Upper lobe of left lung (tissue), 6 donors: Measurements from ENCODE around the gene CCDC12. TPM values are rescaled to one million over a fixed set of nuclear protein-coding genes. Genes with fewer than 3 reads are reported as not detected.

Source experiments
- ATAC-seq, 2 donors: fragments of 200-7000 bp; cut with Tn5 transposase; one replicate each; pipeline ENCODE4 v1.9.1; 2022; ENCODE audit warnings: mild to moderate bottlenecking in 2 of 2, moderate library complexity in 2 of 2; ENCODE audit not compliant: low FRiP score in 2 of 2
- DNase-seq, 2 donors: peaks; one replicate each; pipeline ENCODE4 v3.0.0-alpha.2; 2019 to 2020
- H3K27ac ChIP-seq, 4 donors: fragments of 200-600 bp; sonication (generic); one replicate each; pipeline ENCODE4 v1.5.1; 2016 to 2019
- H3K27me3 ChIP-seq, 4 donors: fragments of 200-600 bp; sonication (generic); one replicate each; pipeline ENCODE4 v1.5.1; 2017 to 2019
- H3K36me3 ChIP-seq, 4 donors: fragments of 200-600 bp; sonication (generic); one replicate each; pipeline ENCODE4 v1.5.1; 2016 to 2019
- H3K4me1 ChIP-seq, 4 donors: fragments of 200-600 bp; sonication (generic); one replicate each; pipeline ENCODE4 v1.5.1; 2018 to 2019
- H3K4me3 ChIP-seq, 4 donors: fragments of 200-600 bp; sonication (generic); one replicate each; pipeline ENCODE4 v1.5.1; 2017 to 2019; ENCODE audit warnings: mild to moderate bottlenecking in 2 of 4, moderate library complexity in 1 of 4
- H3K9me3 ChIP-seq, 4 donors: fragments of 200-600 bp; sonication (generic); one replicate each; pipeline ENCODE4 v1.5.1; 2018 to 2019
- EP300 ChIP-seq, 4 donors: sonication (generic); formaldehyde crosslinking; IDR thresholded peaks; one replicate each; pipeline ENCODE4 v1.5.1; 2017; ENCODE audit warnings: antibody characterized with exemption in 4 of 4, control low read depth in 2 of 4
- POLR2A ChIP-seq, 4 donors: fragments of 450-650 bp; IDR thresholded peaks; one replicate each; pipeline ENCODE4 v1.5.1; 2016 to 2017; ENCODE audit warnings: antibody characterized with exemption in 4 of 4, mild to moderate bottlenecking in 2 of 4
- POLR2AphosphoS5 ChIP-seq, 2 donors: sonication (generic); formaldehyde crosslinking; IDR thresholded peaks; one replicate each; pipeline ENCODE4 v1.5.1; 2017; ENCODE audit warnings: antibody characterized with exemption in 2 of 2
- WGBS, 2 donors: methylation state at CpG; one replicate each; pipeline ENCODE4 v1.1.5; 2017 to 2018; 5-methylcytosine and 5-hydroxymethylcytosine counted together
- total RNA-seq, 6 donors: library from RNA; depleted of rRNA in 4 of 6; stranded (reverse); fragments of >200 nt in 4 of 6; gene quantifications; one replicate each; pipeline versions ENCODE4 v1.1.0 to v1.2.1, GENCODE V29; 2016 to 2021
- TF ChIP-seq, protein P1 (sequence below), 6 experiments: fragments of 450-650 bp in 4 of 6; fragments of 200-600 bp in 2 of 6; sonication (generic) in 2 of 6; IDR thresholded peaks; one replicate each; pipeline ENCODE4 v1.5.1; 2016 to 2019; ENCODE audit warnings: antibody characterized with exemption in 6 of 6
- donor health status: DM: no; HTN: no; CAD: no; lungs with moderate emphysema.
- donor health status: DM: no; HTN: yes; CAD: no; lungs with severe emphysema.

Gene CCDC12
- total RNA-seq, 6 donors from 2014 or later: 42.3 to 93.2 (median 69.8) TPM

DNA sequence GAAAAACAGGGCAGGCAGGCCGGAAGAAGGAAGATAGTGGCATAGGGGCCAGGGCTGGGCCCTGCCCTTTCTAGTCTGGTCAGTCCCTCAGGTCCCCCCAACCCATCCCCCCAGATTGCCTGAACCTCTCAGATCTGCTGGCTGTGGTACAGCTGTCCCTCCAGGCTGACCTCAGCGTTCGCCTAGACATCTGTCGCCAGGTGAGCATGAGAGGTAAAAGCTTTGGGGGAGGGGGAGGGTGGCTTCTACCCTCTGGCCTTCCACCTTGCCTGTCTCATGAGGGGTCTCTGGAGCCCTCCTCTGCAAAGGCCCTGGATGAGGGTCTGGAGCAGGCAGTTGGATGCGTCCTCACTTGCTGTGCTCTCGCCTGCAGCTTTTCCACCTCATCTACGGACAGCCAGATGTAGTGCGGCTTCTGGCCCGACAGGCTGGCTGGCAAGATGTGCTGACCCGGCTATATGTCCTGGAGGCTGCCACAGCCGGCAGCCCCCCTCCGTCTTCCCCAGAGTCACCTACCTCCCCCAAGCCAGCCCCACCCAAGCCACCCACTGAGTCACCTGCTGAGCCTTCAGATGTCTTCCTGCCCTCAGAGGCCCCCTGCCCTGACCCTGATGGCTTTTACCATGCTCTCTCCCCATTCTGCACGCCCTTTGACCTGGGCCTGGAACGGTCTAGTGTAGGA is 23.1 kb upstream of the CCDC12 start:
- no peak overlapping the region for H3K27ac ChIP-seq
- TF ChIP-seq EP300 (IDR thresholded peaks at IDR 0.05) (no peak), POLR2A (IDR thresholded peaks at IDR 0.05) (no peak), POLR2AphosphoS5 (IDR thresholded peaks at IDR 0.05) (no peak)
- TF ChIP-seq, protein P1, sequence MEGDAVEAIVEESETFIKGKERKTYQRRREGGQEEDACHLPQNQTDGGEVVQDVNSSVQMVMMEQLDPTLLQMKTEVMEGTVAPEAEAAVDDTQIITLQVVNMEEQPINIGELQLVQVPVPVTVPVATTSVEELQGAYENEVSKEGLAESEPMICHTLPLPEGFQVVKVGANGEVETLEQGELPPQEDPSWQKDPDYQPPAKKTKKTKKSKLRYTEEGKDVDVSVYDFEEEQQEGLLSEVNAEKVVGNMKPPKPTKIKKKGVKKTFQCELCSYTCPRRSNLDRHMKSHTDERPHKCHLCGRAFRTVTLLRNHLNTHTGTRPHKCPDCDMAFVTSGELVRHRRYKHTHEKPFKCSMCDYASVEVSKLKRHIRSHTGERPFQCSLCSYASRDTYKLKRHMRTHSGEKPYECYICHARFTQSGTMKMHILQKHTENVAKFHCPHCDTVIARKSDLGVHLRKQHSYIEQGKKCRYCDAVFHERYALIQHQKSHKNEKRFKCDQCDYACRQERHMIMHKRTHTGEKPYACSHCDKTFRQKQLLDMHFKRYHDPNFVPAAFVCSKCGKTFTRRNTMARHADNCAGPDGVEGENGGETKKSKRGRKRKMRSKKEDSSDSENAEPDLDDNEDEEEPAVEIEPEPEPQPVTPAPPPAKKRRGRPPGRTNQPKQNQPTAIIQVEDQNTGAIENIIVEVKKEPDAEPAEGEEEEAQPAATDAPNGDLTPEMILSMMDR (IDR thresholded peaks at IDR 0.05): no peak
- H3K36me3 ChIP-seq: peaks cover 8 to 100% (median 89%) of the 10 kb centered on the region in 4 donors
- DNase-seq (no peak), ATAC-seq (no peak)
- H3K4me1 ChIP-seq: peaks cover 0 to 10% (median 0%) of the 10 kb centered on the region in 4 donors
- no peaks in the 10 kb centered on the region for H3K9me3 ChIP-seq
- H3K4me3 ChIP-seq: no peak overlapping the region
- H3K27me3 ChIP-seq: no peaks in the 10 kb centered on the region
- WGBS, 2 donors: 86 to 87% methylated on average over 11 to 14 of the region's 14 CpGs

DNA sequence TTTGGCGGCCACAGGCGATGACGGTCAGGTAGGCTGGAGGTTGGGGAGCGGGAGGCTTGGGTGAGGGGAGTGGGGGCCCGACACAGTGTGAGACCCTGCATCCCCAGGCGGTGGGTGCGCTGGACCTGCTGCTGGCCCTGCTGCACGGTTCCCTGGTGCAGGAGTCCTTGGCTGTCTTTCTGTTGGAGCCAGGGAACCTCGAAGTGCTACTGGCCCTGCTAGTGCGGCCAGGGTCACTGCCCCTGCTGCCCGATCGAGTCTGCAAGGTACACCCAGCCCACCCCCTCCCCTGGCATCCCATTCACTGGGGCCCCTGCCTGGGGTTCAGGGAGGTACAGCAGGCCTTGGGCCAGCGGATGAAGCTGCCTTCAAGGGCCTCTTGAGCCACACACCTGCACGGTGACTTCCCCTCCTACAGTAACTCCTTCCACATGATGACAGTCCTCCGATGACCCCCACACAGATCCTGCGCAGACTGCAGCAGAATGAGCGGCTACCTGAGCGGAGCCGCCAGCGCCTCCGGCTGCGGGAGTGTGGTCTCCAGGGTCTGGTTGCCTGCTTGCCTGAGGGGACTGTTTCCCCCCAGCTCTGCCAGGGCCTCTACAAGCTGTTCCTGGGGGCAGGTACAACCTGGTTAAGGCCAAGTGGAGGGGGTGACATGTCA is 22.4 kb upstream of the CCDC12 start:
- Histone ChIP-seq H3K27me3 (no peaks in the 10 kb centered on the region), H3K36me3 (peaks cover 8 to 100% (median 89%) of the 10 kb centered on the region in 4 donors), H3K27ac (peak overlapping the region in 1 of 4 donors; percentile 30), H3K9me3 (no peaks in the 10 kb centered on the region), H3K4me3 (no peak overlapping the region), H3K4me1 (peaks cover 0 to 10% (median 0%) of the 10 kb centered on the region in 4 donors)
- no peak for ATAC-seq
- TF ChIP-seq, protein P1 (IDR thresholded peaks at IDR 0.05): peak in 1 of 6 experiments; percentile 3
- TF ChIP-seq EP300 (IDR thresholded peaks at IDR 0.05): no peak
- no peak for DNase-seq
- 79 to 83% methylated on average over 10 to 22 of the region's 22 CpGs for WGBS, 2 donors

DNA sequence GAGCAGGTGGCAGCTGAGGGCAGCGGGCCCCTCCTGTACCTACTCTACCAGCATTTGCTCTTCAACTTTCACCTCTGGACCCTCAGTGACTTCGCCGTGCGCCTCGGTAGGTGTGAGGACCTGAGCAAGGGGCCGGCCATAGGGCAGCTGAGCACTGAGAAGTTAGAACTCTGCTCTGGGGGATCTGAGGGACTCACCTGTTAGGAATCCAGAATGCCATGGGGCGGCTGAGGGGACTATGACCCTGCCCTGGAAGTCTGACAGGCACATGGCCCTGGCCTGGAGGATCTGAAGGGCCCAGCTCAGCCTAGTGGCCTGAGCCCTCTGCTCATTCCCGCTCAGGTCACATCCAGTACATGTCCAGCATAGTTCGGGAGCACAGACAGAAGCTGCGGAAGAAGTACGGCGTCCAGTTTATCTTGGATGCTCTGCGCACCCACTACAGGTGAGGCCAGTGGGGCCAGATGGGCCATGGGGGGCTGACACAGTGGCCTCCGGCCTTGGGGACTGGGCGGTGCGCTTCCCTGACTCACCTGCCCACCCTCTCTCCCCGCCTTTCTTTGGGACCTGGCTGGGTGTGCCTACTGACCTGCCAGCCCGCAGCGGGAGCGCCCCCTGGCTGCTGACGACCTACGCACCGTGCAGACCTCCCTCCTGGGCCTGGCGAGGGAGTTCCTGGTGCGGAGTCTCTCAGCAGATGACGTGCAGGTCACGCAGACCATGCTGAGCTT is 21.7 kb upstream of the CCDC12 start:
- no peak overlapping the region for H3K4me3 ChIP-seq
- H3K27me3 ChIP-seq: no peaks in the 10 kb centered on the region
- TF ChIP-seq, protein P1 (IDR thresholded peaks at IDR 0.05): peak; percentile 69 to 95 (median 91)
- TF ChIP-seq POLR2AphosphoS5 (IDR thresholded peaks at IDR 0.05): no peak
- peak overlapping the region in 2 of 4 donors; percentile 8 to 53 for H3K27ac ChIP-seq
- WGBS, 2 donors: 65% methylated on average over 26 of the region's 27 CpGs; no CpG with 5 or more reads in 1 of the 2 donors
- DNase-seq (peak; percentile 86 to 95), ATAC-seq (peak; percentile 56 to 68)
- peaks cover 0 to 10% (median 0%) of the 10 kb centered on the region in 4 donors for H3K4me1 ChIP-seq
- no peaks in the 10 kb centered on the region for H3K9me3 ChIP-seq
- peaks cover 8 to 100% (median 89%) of the 10 kb centered on the region in 4 donors for H3K36me3 ChIP-seq

DNA sequence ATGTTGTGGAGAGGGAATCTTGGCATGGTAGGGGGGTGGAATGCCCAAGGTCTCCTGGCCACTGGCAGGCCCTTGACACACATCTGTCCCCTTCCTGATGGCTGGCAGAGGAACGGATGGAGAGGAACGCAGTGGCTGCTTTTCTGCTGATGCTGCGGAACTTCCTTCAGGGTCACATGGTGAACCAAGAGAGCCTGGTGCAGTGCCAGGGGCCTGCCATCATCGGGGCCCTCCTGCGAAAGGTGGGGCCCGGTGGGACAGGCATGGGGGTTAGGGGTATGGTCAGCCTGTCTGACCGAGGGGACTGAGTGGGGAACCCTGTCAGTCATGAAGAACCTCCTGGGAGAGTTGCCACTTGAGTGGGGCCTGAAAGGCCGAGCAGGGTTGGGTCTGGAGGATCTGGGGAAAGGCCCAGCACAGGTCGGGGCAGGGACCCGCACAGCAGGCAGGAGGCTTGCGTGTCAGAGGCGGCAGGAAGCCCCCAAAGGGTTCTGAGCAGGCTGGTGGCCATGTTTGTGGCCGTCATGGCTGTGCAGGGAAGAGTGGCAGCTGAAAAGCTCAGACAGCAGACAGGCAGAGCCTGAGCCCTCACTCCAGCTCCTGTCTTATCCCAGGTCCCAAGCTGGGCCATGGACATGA is 21.0 kb upstream of the CCDC12 start:
- H3K4me3 ChIP-seq: no peak overlapping the region
- H3K4me1 ChIP-seq: peaks cover 0 to 10% (median 0%) of the 10 kb centered on the region in 4 donors
- 68 to 87% methylated on average over 12 to 13 of the region's 13 CpGs for WGBS, 2 donors
- H3K9me3 ChIP-seq: no peaks in the 10 kb centered on the region
- TF ChIP-seq, protein P1 (IDR thresholded peaks at IDR 0.05): no peak
- TF ChIP-seq POLR2A (IDR thresholded peaks at IDR 0.05): no peak
- TF ChIP-seq EP300 (IDR thresholded peaks at IDR 0.05): no peak
- no peak for TF ChIP-seq POLR2AphosphoS5 (IDR thresholded peaks at IDR 0.05)
- H3K36me3 ChIP-seq: peaks cover 8 to 100% (median 86%) of the 10 kb centered on the region in 4 donors
- peak overlapping the region in 2 of 4 donors; percentile 8 to 53 for H3K27ac ChIP-seq
- ATAC-seq: no peak
- DNase-seq: no peak
- H3K27me3 ChIP-seq: no peaks in the 10 kb centered on the region
